ENCODE measurements around the gene BCL6B. TPM values are rescaled to one million over a fixed set of nuclear protein-coding genes. Genes with fewer than 3 reads are reported as not detected.

The BCL6B gene
- total RNA-seq, 1 experiment from 2014 or later = not detected

DNA sequence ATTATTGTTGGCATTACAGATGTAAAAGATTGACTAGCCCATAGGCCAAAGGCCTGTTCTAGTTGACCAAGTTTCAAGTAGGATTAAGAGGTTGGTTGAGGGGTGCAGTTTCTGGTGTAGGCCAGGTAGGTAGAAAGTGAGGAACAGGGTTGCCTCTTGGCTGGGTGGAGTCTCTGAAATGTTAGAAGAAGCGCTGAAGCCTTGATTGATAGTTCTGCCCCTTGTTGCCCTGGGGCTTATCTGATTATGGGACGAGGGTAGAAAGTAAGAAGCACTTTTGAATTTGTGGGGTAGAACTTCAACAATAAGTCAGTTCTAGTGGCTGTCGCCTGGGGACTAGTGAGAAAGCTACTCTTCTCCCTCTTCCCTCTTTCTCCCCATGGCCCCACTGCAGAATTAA lies 6.2 kb downstream of the BCL6B start:
- CTCF ChIA-PET = no interaction called here
- intact Hi-C loops (cut with micrococcal nuclease; ENCODE audit: unreplicated experiment) = no loop called here
- H3K36me3 Mint-ChIP-seq (ENCODE audit: insufficient read depth, unreplicated experiment) = no peaks in the 10 kb centered on the region
- H3K27ac Mint-ChIP-seq (ENCODE audit: unreplicated experiment) = no peak overlapping the region
- H3K4me1 Mint-ChIP-seq (ENCODE audit: low read depth, unreplicated experiment) = no peaks in the 10 kb centered on the region
- H3K4me3 Mint-ChIP-seq (ENCODE audit: low read depth, unreplicated experiment) = no peak overlapping the region
- no peak for DNase-seq
- TF ChIP-seq, protein P1, sequence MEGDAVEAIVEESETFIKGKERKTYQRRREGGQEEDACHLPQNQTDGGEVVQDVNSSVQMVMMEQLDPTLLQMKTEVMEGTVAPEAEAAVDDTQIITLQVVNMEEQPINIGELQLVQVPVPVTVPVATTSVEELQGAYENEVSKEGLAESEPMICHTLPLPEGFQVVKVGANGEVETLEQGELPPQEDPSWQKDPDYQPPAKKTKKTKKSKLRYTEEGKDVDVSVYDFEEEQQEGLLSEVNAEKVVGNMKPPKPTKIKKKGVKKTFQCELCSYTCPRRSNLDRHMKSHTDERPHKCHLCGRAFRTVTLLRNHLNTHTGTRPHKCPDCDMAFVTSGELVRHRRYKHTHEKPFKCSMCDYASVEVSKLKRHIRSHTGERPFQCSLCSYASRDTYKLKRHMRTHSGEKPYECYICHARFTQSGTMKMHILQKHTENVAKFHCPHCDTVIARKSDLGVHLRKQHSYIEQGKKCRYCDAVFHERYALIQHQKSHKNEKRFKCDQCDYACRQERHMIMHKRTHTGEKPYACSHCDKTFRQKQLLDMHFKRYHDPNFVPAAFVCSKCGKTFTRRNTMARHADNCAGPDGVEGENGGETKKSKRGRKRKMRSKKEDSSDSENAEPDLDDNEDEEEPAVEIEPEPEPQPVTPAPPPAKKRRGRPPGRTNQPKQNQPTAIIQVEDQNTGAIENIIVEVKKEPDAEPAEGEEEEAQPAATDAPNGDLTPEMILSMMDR (IDR thresholded peaks at IDR 0.05; ENCODE audit: unreplicated experiment) = no peak
- H3K9me3 Mint-ChIP-seq (ENCODE audit: low read depth, unreplicated experiment) = no peaks in the 10 kb centered on the region
- BruUV-seq (replicated peaks) = no TSS peak
- H3K27me3 Mint-ChIP-seq (ENCODE audit: unreplicated experiment) = peaks cover 6% of the 10 kb centered on the region

DNA sequence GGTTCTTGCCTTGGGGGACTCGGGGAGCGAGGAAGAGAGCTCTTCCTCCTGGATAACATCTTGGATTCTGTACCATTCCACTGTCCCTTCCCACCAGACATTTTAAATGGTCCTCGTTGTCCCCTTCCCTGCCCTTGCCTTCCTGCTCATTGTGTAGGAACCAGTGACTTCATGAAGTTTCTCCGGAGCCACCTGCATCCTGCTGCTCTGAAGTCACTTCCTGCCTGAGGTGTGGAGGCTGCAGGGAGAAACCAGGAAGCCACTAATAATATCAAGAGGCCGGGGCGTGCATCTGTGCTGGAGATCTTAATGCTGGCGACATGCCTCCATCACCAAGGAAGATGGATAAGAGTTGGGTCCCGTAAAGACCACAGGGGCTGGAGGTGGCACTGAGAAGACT lies 6.8 kb downstream of the BCL6B start:
- H3K27me3 Mint-ChIP-seq (ENCODE audit: unreplicated experiment) = no peaks in the 10 kb centered on the region
- no peak for DNase-seq
- BruUV-seq (replicated peaks) = no TSS peak
- H3K4me3 Mint-ChIP-seq (ENCODE audit: low read depth, unreplicated experiment) = no peak overlapping the region
- H3K36me3 Mint-ChIP-seq (ENCODE audit: insufficient read depth, unreplicated experiment) = no peaks in the 10 kb centered on the region
- no peaks in the 10 kb centered on the region for H3K4me1 Mint-ChIP-seq (ENCODE audit: low read depth, unreplicated experiment)
- TF ChIP-seq, protein P1 (IDR thresholded peaks at IDR 0.05; ENCODE audit: unreplicated experiment) = no peak
- CTCF ChIA-PET = no interaction called here
- intact Hi-C loops (cut with micrococcal nuclease; ENCODE audit: unreplicated experiment) = no loop called here
- no peak overlapping the region for H3K27ac Mint-ChIP-seq (ENCODE audit: unreplicated experiment)
- no peaks in the 10 kb centered on the region for H3K9me3 Mint-ChIP-seq (ENCODE audit: low read depth, unreplicated experiment)

DNA sequence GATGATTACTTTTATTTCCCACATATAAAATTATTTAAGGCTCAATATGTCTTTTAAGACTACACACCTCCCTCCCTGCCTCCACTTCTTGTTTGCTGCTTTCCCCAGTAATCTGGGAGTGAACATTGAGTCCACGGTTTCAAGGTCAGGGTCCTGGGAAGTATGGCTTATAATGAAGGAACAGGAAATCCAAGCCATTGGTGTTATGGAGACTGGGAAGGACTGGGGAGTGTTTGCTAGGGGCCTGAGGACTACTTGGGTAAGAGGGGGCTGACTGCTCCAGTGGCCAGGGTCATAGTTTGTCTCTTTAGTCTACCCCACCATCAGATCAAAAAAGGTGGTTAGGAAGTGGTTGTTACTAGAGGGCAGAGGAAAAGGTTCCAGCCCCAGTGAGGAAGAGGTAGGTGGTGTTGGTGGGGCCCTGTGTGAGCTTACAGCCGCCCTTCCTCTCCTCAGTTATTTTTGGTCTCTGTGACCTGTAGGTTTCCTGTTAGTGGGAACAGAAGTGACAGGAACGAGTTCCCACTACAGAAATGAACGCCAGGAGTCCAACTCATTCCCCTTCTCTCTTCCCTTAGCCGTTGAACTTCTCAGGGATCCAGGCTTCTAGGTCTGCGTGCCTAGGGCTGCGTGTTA lies 12.2 kb downstream of the BCL6B start:
- TSS peak; percentile 94 for BruUV-seq (replicated peaks)
- no peak for DNase-seq
- H3K4me3 Mint-ChIP-seq (ENCODE audit: low read depth, unreplicated experiment) = peak overlapping the region; percentile 94
- intact Hi-C loops (cut with micrococcal nuclease; ENCODE audit: unreplicated experiment) = no loop called here
- TF ChIP-seq, protein P1 (IDR thresholded peaks at IDR 0.05; ENCODE audit: unreplicated experiment) = no peak
- peaks cover 19% of the 10 kb centered on the region for H3K36me3 Mint-ChIP-seq (ENCODE audit: insufficient read depth, unreplicated experiment)
- no peaks in the 10 kb centered on the region for H3K27me3 Mint-ChIP-seq (ENCODE audit: unreplicated experiment)
- no peaks in the 10 kb centered on the region for H3K9me3 Mint-ChIP-seq (ENCODE audit: low read depth, unreplicated experiment)
- H3K4me1 Mint-ChIP-seq (ENCODE audit: low read depth, unreplicated experiment) = peaks cover 9% of the 10 kb centered on the region
- CTCF ChIA-PET = interaction anchor here (0.8 to 1.6 kb wide), 5 partner anchors 11 to 130 kb away, joined by 3 to 11 read pairs (median 4); no protein-coding TSS in a partner anchor
- peak overlapping the region; percentile 71 for H3K27ac Mint-ChIP-seq (ENCODE audit: unreplicated experiment)

DNA sequence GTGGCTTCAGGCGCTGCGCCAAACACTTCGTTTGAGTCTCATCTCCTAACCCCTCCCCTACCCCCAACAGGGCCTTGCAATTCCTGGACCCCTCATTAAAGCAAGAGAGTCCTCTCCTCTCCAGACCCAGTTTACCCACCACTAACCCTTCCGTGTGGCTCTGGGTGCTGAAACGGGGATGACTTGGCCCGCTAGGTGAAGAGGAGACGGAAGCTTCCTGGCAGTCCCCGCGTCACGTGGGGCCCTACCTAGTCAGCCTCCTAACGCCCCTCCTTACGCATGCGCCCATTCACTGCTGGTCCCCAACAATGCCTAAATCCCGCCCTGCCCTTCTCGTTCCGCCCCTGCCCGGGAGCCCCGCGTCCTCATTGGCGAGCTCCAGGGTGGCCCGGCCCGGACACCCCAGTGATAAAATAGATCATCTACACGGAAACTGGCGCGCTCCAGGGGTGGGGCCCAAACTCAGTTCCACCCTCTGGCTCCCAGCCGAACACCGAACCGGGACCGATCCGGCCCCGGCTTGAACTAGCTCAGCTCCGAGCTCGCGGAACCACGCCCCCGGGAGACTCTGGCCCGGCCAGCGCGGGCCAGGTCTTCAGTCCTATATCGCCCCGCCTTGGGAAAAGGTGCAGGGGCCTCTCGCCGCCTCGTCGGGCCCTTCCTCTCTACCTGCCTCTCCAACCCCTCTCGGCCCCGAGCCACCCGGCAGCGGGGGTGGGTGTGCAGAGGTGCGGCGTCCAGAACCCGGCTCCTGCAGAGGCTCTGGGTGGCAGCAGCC lies 12.9 kb downstream of the BCL6B start, which contains the start of gene SLC16A13:
Gene SLC16A13 (plus strand): TSS at position 425 of the 778 bp plus-strand sequence. CDS start 368 bp downstream, outside the sequence.
- no TSS peak for BruUV-seq (replicated peaks)
- Mint-ChIP-seq H3K4me3 (ENCODE audit: low read depth, unreplicated experiment) (peak within 1 kb of the TSS; percentile 94), H3K4me1 (ENCODE audit: low read depth, unreplicated experiment) (peaks cover 9% of the 10 kb centered on the region), H3K36me3 (ENCODE audit: insufficient read depth, unreplicated experiment) (peaks cover 19% of the 10 kb centered on the region), H3K9me3 (ENCODE audit: low read depth, unreplicated experiment) (no peaks in the 10 kb centered on the region), H3K27me3 (ENCODE audit: unreplicated experiment) (no peaks in the 10 kb centered on the region), H3K27ac (ENCODE audit: unreplicated experiment) (peak within 1 kb of the TSS; percentile 71)
- CTCF ChIA-PET = interaction anchor here (0.6 to 1.6 kb wide), 6 partner anchors 10 to 129 kb away, joined by 3 to 11 read pairs (median 4); no protein-coding TSS in a partner anchor
- TF ChIP-seq, protein P1 (IDR thresholded peaks at IDR 0.05; ENCODE audit: unreplicated experiment) = no peak
- intact Hi-C loops (cut with micrococcal nuclease; ENCODE audit: unreplicated experiment) = no loop called here
- DNase-seq = peak; percentile 92
